Vagina (tissue), 2 donors: Measurements from ENCODE around the gene TRAPPC2B. TPM values are rescaled to one million over a fixed set of nuclear protein-coding genes. Genes with fewer than 3 reads are reported as not detected.

Source experiments
- DNase-seq, 2 donors: peaks; one replicate each; pipeline ENCODE4 v3.0.0-alpha.2; 2017; ENCODE audit errors: extremely low spot score in 2 of 2
- H3K27ac ChIP-seq: fragments of 200-600 bp; sonication (generic); one replicate; pipeline ENCODE4 v1.5.1; 2019
- H3K27me3 ChIP-seq: fragments of 200-600 bp; sonication (generic); one replicate; pipeline ENCODE4 v1.5.1; 2019
- H3K36me3 ChIP-seq, 2 donors: fragments of 200-600 bp; sonication (generic); one replicate each; pipeline ENCODE4 v1.5.1; 2017 to 2019
- H3K4me1 ChIP-seq: fragments of 200-600 bp; sonication (generic); one replicate; pipeline ENCODE4 v1.5.1; 2019
- H3K4me3 ChIP-seq, 2 donors: fragments of 200-600 bp; sonication (generic); 1 replicate in 1 of 2; 2 replicates in 1 of 2; pipeline ENCODE4 v1.5.1; 2016 to 2019
- H3K9me3 ChIP-seq: fragments of 200-600 bp; sonication (generic); one replicate; pipeline ENCODE4 v1.5.1; 2019
- POLR2A ChIP-seq, 2 donors: fragments of 450-650 bp; IDR thresholded peaks; one replicate each; pipeline ENCODE4 v1.6.1; 2017; ENCODE audit warnings: antibody characterized with exemption in 2 of 2, mild to moderate bottlenecking in 2 of 2, moderate library complexity in 2 of 2
- POLR2AphosphoS5 ChIP-seq, 2 donors: sonication (generic); formaldehyde crosslinking; IDR thresholded peaks; one replicate each; pipeline ENCODE4 v1.9.0; 2017; ENCODE audit warnings: antibody characterized with exemption in 2 of 2, mild to moderate bottlenecking in 2 of 2, low read depth in 1 of 2; ENCODE audit not compliant: insufficient read depth in 1 of 2
- intact Hi-C: fragments of 100-400 bp; cut with DNase I; formaldehyde crosslinking; loops from one replicate; pipeline ENCODE4 v1.15.1; 2023
- total RNA-seq: library from RNA; depleted of rRNA; stranded (reverse); fragments of >200 nt; gene quantifications from one replicate; pipeline ENCODE4 v1.2.3, GENCODE V29; 2016
- TF ChIP-seq, protein P1 (sequence below), 3 experiments: fragments of 450-650 bp in 2 of 3; fragments of 200-600 bp in 1 of 3; sonication (generic) in 1 of 3; IDR thresholded peaks; one replicate each; pipeline ENCODE4 v1.5.1; 2017 to 2019; ENCODE audit warnings: antibody characterized with exemption in 3 of 3, mild to moderate bottlenecking in 2 of 3, moderate library complexity in 2 of 3

The TRAPPC2B gene
- total RNA-seq, 1 donor from 2014 or later: 8.6 TPM

DNA sequence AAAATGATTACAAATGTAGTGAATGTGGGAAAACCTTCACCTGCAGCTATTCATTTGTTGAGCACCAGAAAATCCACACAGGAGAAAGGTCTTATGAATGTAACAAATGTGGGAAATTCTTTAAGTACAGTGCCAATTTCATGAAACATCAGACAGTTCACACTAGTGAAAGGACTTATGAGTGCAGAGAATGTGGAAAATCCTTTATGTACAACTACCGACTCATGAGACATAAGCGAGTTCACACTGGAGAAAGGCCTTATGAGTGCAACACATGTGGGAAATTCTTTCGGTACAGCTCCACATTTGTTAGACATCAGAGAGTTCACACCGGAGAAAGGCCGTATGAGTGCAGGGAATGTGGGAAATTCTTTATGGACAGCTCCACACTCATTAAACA lies 35.5 kb downstream of the TRAPPC2B start:
- no peak for DNase-seq
- H3K36me3 ChIP-seq: peaks cover 6 to 80% of the 10 kb centered on the region in 2 donors
- no peak overlapping the region for H3K27ac ChIP-seq
- no peaks in the 10 kb centered on the region for H3K27me3 ChIP-seq
- intact Hi-C loops: no loop called here
- TF ChIP-seq, protein P1, sequence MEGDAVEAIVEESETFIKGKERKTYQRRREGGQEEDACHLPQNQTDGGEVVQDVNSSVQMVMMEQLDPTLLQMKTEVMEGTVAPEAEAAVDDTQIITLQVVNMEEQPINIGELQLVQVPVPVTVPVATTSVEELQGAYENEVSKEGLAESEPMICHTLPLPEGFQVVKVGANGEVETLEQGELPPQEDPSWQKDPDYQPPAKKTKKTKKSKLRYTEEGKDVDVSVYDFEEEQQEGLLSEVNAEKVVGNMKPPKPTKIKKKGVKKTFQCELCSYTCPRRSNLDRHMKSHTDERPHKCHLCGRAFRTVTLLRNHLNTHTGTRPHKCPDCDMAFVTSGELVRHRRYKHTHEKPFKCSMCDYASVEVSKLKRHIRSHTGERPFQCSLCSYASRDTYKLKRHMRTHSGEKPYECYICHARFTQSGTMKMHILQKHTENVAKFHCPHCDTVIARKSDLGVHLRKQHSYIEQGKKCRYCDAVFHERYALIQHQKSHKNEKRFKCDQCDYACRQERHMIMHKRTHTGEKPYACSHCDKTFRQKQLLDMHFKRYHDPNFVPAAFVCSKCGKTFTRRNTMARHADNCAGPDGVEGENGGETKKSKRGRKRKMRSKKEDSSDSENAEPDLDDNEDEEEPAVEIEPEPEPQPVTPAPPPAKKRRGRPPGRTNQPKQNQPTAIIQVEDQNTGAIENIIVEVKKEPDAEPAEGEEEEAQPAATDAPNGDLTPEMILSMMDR (IDR thresholded peaks at IDR 0.05): no peak
- no peak for TF ChIP-seq POLR2AphosphoS5 (IDR thresholded peaks at IDR 0.05; ENCODE audit: insufficient read depth in 1 of 2, low read depth in 1 of 2)
- no peak for TF ChIP-seq POLR2A (IDR thresholded peaks at IDR 0.05)
- H3K4me3 ChIP-seq: no peak overlapping the region
- no peaks in the 10 kb centered on the region for H3K4me1 ChIP-seq
- H3K9me3 ChIP-seq: peaks cover 26% of the 10 kb centered on the region

GRCh38 chr19:57403737-57404563 lies 40.6 kb downstream of the TRAPPC2B start:
- DNase-seq: no peak
- Histone ChIP-seq H3K27me3 (no peaks in the 10 kb centered on the region), H3K36me3 (peaks cover 0 to 31% of the 10 kb centered on the region in 2 donors), H3K9me3 (peaks cover 11% of the 10 kb centered on the region), H3K4me3 (no peak overlapping the region), H3K4me1 (no peaks in the 10 kb centered on the region), H3K27ac (no peak overlapping the region)
- intact Hi-C loops: no loop called here
- TF ChIP-seq POLR2A (IDR thresholded peaks at IDR 0.05) (no peak), POLR2AphosphoS5 (IDR thresholded peaks at IDR 0.05; ENCODE audit: insufficient read depth in 1 of 2, low read depth in 1 of 2) (no peak)
- TF ChIP-seq, protein P1 (IDR thresholded peaks at IDR 0.05): no peak

GRCh38 chr19:57406516-57407123 lies 43.3 kb downstream of the TRAPPC2B start:
- no peak overlapping the region for H3K27ac ChIP-seq
- H3K4me3 ChIP-seq: no peak overlapping the region
- H3K4me1 ChIP-seq: peaks cover 7% of the 10 kb centered on the region
- no peak for TF ChIP-seq POLR2AphosphoS5 (IDR thresholded peaks at IDR 0.05; ENCODE audit: insufficient read depth in 1 of 2, low read depth in 1 of 2)
- TF ChIP-seq POLR2A (IDR thresholded peaks at IDR 0.05): no peak
- TF ChIP-seq, protein P1 (IDR thresholded peaks at IDR 0.05): peak in 1 of 3 experiments; percentile 10
- no peak for DNase-seq
- peaks cover 0 to 6% of the 10 kb centered on the region in 2 donors for H3K36me3 ChIP-seq
- H3K27me3 ChIP-seq: no peaks in the 10 kb centered on the region
- H3K9me3 ChIP-seq: no peaks in the 10 kb centered on the region
- intact Hi-C loops: no loop called here

DNA sequence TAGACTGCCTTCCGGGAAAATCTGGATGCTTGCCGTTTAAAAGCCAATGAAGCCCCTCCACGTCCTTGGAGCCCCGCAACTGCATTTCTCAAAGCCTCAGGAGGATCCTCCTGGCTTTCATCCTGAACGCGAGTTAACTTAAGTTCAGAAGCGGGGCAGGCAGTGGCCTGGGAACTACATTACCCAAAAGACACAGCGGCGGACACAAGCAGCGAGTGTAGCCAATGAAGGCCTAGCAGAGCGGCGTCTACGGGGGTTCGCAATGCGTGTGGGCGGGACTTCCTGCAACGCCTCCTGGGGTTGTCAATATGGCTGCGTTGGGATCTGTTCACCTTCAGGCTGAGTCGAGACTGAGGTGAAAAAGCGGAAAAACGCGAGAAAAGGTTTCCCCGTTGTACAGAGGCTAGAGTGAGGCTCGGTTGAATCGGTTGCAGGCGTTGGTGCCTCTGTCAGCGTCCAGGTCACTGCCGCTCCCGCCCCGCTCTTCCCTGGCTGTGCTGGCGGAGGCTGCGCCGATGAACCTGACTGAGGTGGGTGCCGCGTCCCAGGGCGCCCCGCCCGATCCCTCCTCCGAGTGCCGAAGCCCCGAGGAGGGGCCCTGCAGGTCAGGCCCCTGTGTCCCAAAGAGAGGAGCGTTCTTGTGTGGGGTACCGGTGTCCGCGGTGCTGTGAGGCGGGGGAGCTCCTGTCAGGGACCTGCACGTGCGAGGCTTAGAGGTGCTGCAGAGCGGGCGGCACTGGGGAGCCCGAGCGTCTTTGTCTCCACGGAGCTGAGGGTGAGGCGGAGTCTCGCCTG lies 47.7 kb downstream of the TRAPPC2B start, which contains the start of gene ZNF17:
Gene ZNF17, plus strand, starts transcription at position 285 of the 795 bp plus-strand sequence. CDS start 2,455 bp downstream, outside the sequence.
- Histone ChIP-seq H3K27ac (peak within 1 kb of the TSS; percentile 2), H3K36me3 (peaks cover 0 to 39% of the 10 kb centered on the region in 2 donors), H3K4me3 (peak within 1 kb of the TSS; percentile 81 to 85), H3K27me3 (no peaks in the 10 kb centered on the region), H3K9me3 (peaks cover 4% of the 10 kb centered on the region), H3K4me1 (peaks cover 19% of the 10 kb centered on the region)
- peak in 1 of 2 donors; percentile 92 for DNase-seq
- intact Hi-C loops: no loop called here
- TF ChIP-seq POLR2AphosphoS5 (IDR thresholded peaks at IDR 0.05; ENCODE audit: insufficient read depth in 1 of 2, low read depth in 1 of 2): peak; percentile 74 to 97
- TF ChIP-seq, protein P1 (IDR thresholded peaks at IDR 0.05): no peak

Other genes starting within 250 kb of the TRAPPC2B start
- not detected for gene USP29, start 243.6 kb upstream of the TRAPPC2B start, total RNA-seq
- not detected for gene ZIM3, start 218.3 kb upstream of the TRAPPC2B start, total RNA-seq
- gene DUXA, start 196.1 kb upstream of the TRAPPC2B start, total RNA-seq: not detected
- 25.0 TPM for gene ZNF264, start 172.1 kb upstream of the TRAPPC2B start, total RNA-seq
- gene AURKC, start 132.5 kb upstream of the TRAPPC2B start, total RNA-seq: 0.74 TPM
- 18.2 TPM for gene ZNF805, start 122.9 kb upstream of the TRAPPC2B start, total RNA-seq
- gene ZNF460, start 83.1 kb upstream of the TRAPPC2B start, total RNA-seq: 76.1 TPM
- 6.9 TPM for gene ZNF543, start 43.1 kb upstream of the TRAPPC2B start, total RNA-seq
- gene ZNF304, start 12.3 kb upstream of the TRAPPC2B start, total RNA-seq: 5.9 TPM
- 3.2 TPM for gene ZNF547, start within 50 bp of the TRAPPC2B start, total RNA-seq
- 17.2 TPM for gene ZNF548, start 26.3 kb downstream of the TRAPPC2B start, total RNA-seq
- gene ZNF17, start 47.6 kb downstream of the TRAPPC2B start, total RNA-seq: 18.4 TPM
- gene ZNF749, start 71.8 kb downstream of the TRAPPC2B start, total RNA-seq: 5.2 TPM
- gene VN1R1, start 93.6 kb downstream of the TRAPPC2B start, total RNA-seq: 0.49 TPM
- 6.9 TPM for gene ZNF772, start 114.0 kb downstream of the TRAPPC2B start, total RNA-seq
- gene ZNF419, start 124.2 kb downstream of the TRAPPC2B start, total RNA-seq: 16.0 TPM
- 13.8 TPM for gene ZNF773, start 136.4 kb downstream of the TRAPPC2B start, total RNA-seq
- gene ZNF549, start 163.8 kb downstream of the TRAPPC2B start, total RNA-seq: 4.9 TPM
- gene ZNF550, start 196.3 kb downstream of the TRAPPC2B start, total RNA-seq: 8.1 TPM
- gene ZNF416, start 215.4 kb downstream of the TRAPPC2B start, total RNA-seq: 3.9 TPM
- 4.4 TPM for gene ZIK1, start 220.6 kb downstream of the TRAPPC2B start, total RNA-seq
- 0.74 TPM for gene ZNF530, start 236.3 kb downstream of the TRAPPC2B start, total RNA-seq